HUES64 (cell line): ENCODE data around the gene SERPINF2.

Experiments used
- H3K27ac ChIP-seq: 2 replicates; pipeline ENCODE4 v1.7.0; 2013; ENCODE audit warnings: low read depth, low read length, inconsistent platforms
- H3K27me3 ChIP-seq: 2 replicates; pipeline ENCODE4 v1.6.1; 2013; ENCODE audit warnings: mild to moderate bottlenecking, low read length; ENCODE audit not compliant: insufficient read depth
- H3K36me3 ChIP-seq: 2 replicates; pipeline ENCODE4 v1.6.1; 2013; ENCODE audit warnings: mild to moderate bottlenecking, low read length; ENCODE audit not compliant: insufficient read depth
- H3K4me1 ChIP-seq: 2 replicates; pipeline ENCODE4 v1.6.1; 2013; ENCODE audit warnings: mild to moderate bottlenecking, low read length, moderate library complexity; ENCODE audit not compliant: insufficient read depth
- H3K4me3 ChIP-seq: 2 replicates; pipeline ENCODE4 v1.5.1; 2013; ENCODE audit warnings: mild to moderate bottlenecking, low read length, moderate library complexity
- H3K9ac ChIP-seq: 2 replicates; pipeline ENCODE4 v1.6.1; 2013; ENCODE audit warnings: mild to moderate bottlenecking, low read depth, low read length
- H3K9me3 ChIP-seq: 2 replicates; pipeline ENCODE4 v1.6.1; 2013; ENCODE audit warnings: low read depth, low read length; ENCODE audit not compliant: insufficient read depth
- WGBS: fragments of 150-250, 120-280 bp; methylation state at CpG from one replicate; pipeline ENCODE4 v1.1.7; 2013; ENCODE audit warnings: missing lambda C conversion rate; 5-methylcytosine and 5-hydroxymethylcytosine counted together

The SERPINF2 gene

GRCh38 chr17:1782171-1782567 is 39.5 kb downstream of the SERPINF2 start:
- Histone ChIP-seq H3K4me3 (no peak overlapping the region), H3K36me3 (peaks cover 82% of the 10 kb centered on the region), H3K9ac (no peak overlapping the region), H3K4me1 (no peaks in the 10 kb centered on the region), H3K27ac (no peak overlapping the region), H3K27me3 (no peaks in the 10 kb centered on the region), H3K9me3 (no peaks in the 10 kb centered on the region)
- WGBS = 96% methylated on average over 6 of the region's 6 CpGs

DNA sequence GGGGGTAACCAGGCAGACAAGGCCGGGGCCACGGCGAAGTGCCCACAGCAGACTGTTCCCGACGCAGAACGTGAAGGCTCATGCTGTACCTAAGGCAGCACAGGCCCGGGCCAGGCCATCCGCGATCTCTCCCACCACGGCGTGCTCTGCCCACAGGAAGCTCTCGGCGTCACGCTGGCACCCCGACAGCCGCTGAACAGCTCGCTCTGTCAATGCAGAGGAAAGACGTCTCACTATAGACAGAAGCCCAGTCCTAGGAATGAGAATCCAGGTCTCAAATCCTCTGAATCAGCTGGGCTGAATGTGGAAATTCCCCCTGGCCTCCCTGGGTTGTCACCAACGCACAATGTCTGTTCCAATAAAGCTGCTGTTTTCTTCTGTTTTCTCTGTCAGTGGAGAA is 40.6 kb downstream of the SERPINF2 start:
- H3K36me3 ChIP-seq = peaks cover 80% of the 10 kb centered on the region
- H3K9ac ChIP-seq = no peak overlapping the region
- no peak overlapping the region for H3K4me3 ChIP-seq
- H3K4me1 ChIP-seq = no peaks in the 10 kb centered on the region
- H3K9me3 ChIP-seq = no peaks in the 10 kb centered on the region
- no peak overlapping the region for H3K27ac ChIP-seq
- H3K27me3 ChIP-seq = no peaks in the 10 kb centered on the region
- WGBS = 91% methylated on average over 19 of the region's 19 CpGs

GRCh38 chr17:1783834-1784611 is 41.4 kb downstream of the SERPINF2 start:
- Histone ChIP-seq H3K27me3 (no peaks in the 10 kb centered on the region), H3K4me3 (no peak overlapping the region), H3K36me3 (peaks cover 73% of the 10 kb centered on the region), H3K4me1 (no peaks in the 10 kb centered on the region), H3K27ac (no peak overlapping the region), H3K9me3 (no peaks in the 10 kb centered on the region), H3K9ac (no peak overlapping the region)
- WGBS = 85% methylated on average over 16 of the region's 16 CpGs

DNA sequence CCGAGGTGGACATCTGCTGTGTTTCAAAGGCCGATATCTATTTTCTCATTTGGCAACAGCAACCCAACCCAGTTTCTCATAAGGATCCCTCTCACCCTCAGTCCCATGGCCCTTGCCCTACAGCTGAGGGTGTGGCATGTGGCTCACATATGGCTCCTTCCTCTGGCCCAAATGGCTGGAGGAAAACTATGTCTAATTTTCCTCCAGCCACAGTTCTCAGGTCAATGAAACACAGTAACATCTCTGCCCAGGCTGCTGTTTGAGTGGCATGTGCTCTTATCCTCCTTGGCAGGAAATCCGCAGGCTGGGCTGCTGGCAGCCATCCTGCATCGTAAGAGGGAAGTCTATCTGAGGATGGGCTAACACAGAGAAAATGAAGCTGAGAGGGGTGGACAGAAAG is 43.3 kb downstream of the SERPINF2 start:
- H3K36me3 ChIP-seq = peaks cover 61% of the 10 kb centered on the region

DNA sequence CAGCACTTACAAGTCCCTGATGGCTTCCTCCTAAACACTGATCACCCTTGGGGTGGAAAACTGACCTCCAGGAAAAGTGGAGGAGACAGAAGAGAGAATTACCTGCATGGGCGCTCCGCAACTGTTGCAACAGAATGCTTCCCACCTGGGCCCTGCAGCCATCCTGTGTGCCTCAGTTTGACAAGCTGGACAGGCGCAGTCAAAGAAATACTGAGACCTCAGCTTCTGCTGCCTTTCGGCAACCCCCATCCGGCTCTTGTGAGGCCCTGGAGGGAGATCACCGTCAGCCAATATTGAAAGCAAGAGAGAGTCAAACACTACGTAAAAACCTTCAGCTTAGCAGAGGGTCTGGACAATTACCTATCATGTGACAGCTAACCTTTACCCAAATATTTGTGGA is 44.0 kb downstream of the SERPINF2 start:
- Histone ChIP-seq H3K27me3 (no peaks in the 10 kb centered on the region), H3K4me3 (no peak overlapping the region), H3K4me1 (no peaks in the 10 kb centered on the region), H3K9ac (no peak overlapping the region), H3K27ac (no peak overlapping the region), H3K9me3 (no peaks in the 10 kb centered on the region), H3K36me3 (peaks cover 53% of the 10 kb centered on the region)
- WGBS = 97% methylated on average over 7 of the region's 7 CpGs

More for the DNA sequence above, 43.3 kb downstream of the SERPINF2 start:
- H3K27me3 ChIP-seq = no peaks in the 10 kb centered on the region
- H3K9ac ChIP-seq = no peak overlapping the region
- no peaks in the 10 kb centered on the region for H3K9me3 ChIP-seq
- no peaks in the 10 kb centered on the region for H3K4me1 ChIP-seq
- H3K4me3 ChIP-seq = no peak overlapping the region
- 95% methylated on average over 4 of the region's 4 CpGs for WGBS
- H3K27ac ChIP-seq = no peak overlapping the region

DNA sequence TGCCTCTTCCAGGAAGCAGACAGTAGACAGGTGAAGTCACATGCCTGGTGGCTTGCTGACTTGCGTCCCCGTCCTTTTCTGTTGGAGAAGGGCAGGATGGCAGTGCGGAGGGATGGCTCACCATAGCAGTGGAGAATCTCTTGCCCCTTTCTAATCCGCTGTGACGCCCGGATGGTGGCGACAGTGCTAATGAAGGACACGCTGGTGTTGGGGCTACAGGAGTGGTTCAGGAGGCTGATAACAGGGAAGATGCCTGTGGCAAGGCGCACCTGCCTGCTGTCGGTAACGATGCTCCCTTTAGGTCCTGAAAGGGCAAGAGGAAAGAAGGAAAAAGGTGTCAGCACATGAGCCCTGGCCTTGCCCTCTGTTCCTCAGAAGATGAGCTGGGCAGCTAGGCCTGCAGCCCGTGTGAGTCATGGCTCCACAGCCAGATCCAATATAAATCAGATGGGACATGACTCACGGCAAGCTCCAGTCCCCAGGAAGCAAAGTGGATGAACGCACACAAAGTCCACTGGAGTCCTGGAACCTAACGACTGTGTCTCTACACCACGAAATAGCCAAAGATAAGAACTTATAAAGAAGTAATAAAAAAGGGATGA is 44.7 kb downstream of the SERPINF2 start:
- no peak overlapping the region for H3K9ac ChIP-seq
- no peak overlapping the region for H3K4me3 ChIP-seq
- no peaks in the 10 kb centered on the region for H3K4me1 ChIP-seq
- H3K9me3 ChIP-seq = no peaks in the 10 kb centered on the region
- H3K27ac ChIP-seq = no peak overlapping the region
- peaks cover 48% of the 10 kb centered on the region for H3K36me3 ChIP-seq
- no peaks in the 10 kb centered on the region for H3K27me3 ChIP-seq
- 94% methylated on average over 16 of the region's 16 CpGs for WGBS

- Histone ChIP-seq H3K4me3 (no peak overlapping the region), H3K36me3 (peaks cover 35% of the 10 kb centered on the region), H3K9me3 (no peaks in the 10 kb centered on the region), H3K9ac (no peak overlapping the region), H3K4me1 (no peaks in the 10 kb centered on the region), H3K27ac (no peak overlapping the region), H3K27me3 (no peaks in the 10 kb centered on the region)
- 75% methylated on average over 4 of the region's 5 CpGs for WGBS
These were observed 47.3 kb downstream of the SERPINF2 start for GRCh38 chr17:1789936-1790335.

DNA sequence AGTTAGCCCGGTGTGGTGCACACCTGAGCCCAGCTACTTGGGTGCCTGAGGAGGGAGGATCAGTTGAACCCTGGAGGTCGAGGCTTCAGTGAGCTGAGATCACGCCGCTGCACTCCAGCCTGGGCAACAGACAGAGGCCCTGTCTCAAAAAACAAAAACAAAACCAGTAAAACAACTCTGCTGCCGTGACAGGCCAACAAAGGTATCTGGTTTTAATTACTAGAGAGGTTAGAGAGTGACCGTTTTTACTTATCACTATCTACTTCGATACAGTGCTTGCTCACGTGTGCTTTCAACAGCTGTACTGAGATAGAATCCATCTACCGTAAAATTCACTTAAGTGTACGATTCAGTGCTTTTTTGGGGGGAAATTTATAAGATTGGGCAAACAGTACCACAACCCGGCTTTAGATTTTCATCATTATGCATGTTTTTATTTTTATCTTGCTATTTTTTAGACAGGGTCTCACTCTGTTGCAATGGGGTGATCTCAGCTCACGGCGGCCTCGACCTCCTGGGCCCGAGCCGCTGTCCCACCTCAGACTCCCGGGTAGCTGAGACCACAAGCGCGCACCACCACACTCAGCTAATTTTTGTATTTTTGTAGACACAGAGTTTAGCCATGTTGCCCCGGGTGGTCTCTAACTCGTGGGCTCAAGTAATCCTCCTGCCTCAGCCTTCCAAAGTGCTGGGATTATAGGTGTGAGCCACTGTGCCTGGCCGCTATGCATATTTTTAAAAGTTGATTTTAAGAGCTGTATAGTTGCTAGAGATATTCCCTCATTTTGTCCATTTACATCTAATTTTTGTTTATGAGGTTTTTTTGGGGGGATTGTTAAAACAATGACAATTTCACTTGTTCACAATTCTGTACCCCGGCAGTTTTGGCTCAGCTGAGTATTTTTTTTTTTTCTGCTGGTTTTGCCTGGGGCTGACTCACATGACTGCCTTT is 50.1 kb downstream of the SERPINF2 start:
- H3K9ac ChIP-seq = no peak overlapping the region
- H3K9me3 ChIP-seq = no peaks in the 10 kb centered on the region
- no peak overlapping the region for H3K27ac ChIP-seq
- no peak overlapping the region for H3K4me3 ChIP-seq
- 87% methylated on average over 23 of the region's 23 CpGs for WGBS
- no peaks in the 10 kb centered on the region for H3K4me1 ChIP-seq
- H3K27me3 ChIP-seq = no peaks in the 10 kb centered on the region
- H3K36me3 ChIP-seq = peaks cover 21% of the 10 kb centered on the region

- no peaks in the 10 kb centered on the region for H3K9me3 ChIP-seq
- no peak overlapping the region for H3K9ac ChIP-seq
- WGBS = 94% methylated on average over 1 of the region's 1 CpG
- no peak overlapping the region for H3K27ac ChIP-seq
- peaks cover 25% of the 10 kb centered on the region for H3K36me3 ChIP-seq
- no peaks in the 10 kb centered on the region for H3K4me1 ChIP-seq
- no peak overlapping the region for H3K4me3 ChIP-seq
- H3K27me3 ChIP-seq = no peaks in the 10 kb centered on the region
These were observed 50.8 kb downstream of the SERPINF2 start for GRCh38 chr17:1793447-1793806.

- H3K9ac ChIP-seq = no peak overlapping the region
- no peak overlapping the region for H3K4me3 ChIP-seq
- no peak overlapping the region for H3K27ac ChIP-seq
- no peaks in the 10 kb centered on the region for H3K9me3 ChIP-seq
- H3K4me1 ChIP-seq = no peaks in the 10 kb centered on the region
- no peaks in the 10 kb centered on the region for H3K27me3 ChIP-seq
- 89% methylated on average over 1 of the region's 1 CpG for WGBS
- H3K36me3 ChIP-seq = peaks cover 45% of the 10 kb centered on the region
These were observed 54.1 kb downstream of the SERPINF2 start for GRCh38 chr17:1796800-1797199.

GRCh38 chr17:1797323-1797722 is 54.7 kb downstream of the SERPINF2 start:
- Histone ChIP-seq H3K4me3 (no peak overlapping the region), H3K9ac (no peak overlapping the region), H3K27me3 (no peaks in the 10 kb centered on the region), H3K27ac (no peak overlapping the region), H3K36me3 (peaks cover 49% of the 10 kb centered on the region), H3K4me1 (no peaks in the 10 kb centered on the region), H3K9me3 (no peaks in the 10 kb centered on the region)
- 79% methylated on average over 3 of the region's 3 CpGs for WGBS
